Inflammatory macrophage (primary cell): ENCODE data around the gene MAX.

Experiments
- DNase-seq, 2 donors: peaks; one replicate each; pipeline ENCODE4 v3.0.0-alpha.2; 2020 to 2022
- total RNA-seq, 18 experiments: gene quantifications; one replicate each; lab custom pipeline; 2026; ENCODE audit warnings: mixed read lengths in 6 of 18, inconsistent platforms in 2 of 18; lab: John Stamatoyannopoulos, UW

MAX gene, protein sequence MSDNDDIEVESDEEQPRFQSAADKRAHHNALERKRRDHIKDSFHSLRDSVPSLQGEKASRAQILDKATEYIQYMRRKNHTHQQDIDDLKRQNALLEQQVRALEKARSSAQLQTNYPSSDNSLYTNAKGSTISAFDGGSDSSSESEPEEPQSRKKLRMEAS
- 37.1 to 71.0 (median 56.1) reads per million in 18 experiments for total RNA-seq

DNA sequence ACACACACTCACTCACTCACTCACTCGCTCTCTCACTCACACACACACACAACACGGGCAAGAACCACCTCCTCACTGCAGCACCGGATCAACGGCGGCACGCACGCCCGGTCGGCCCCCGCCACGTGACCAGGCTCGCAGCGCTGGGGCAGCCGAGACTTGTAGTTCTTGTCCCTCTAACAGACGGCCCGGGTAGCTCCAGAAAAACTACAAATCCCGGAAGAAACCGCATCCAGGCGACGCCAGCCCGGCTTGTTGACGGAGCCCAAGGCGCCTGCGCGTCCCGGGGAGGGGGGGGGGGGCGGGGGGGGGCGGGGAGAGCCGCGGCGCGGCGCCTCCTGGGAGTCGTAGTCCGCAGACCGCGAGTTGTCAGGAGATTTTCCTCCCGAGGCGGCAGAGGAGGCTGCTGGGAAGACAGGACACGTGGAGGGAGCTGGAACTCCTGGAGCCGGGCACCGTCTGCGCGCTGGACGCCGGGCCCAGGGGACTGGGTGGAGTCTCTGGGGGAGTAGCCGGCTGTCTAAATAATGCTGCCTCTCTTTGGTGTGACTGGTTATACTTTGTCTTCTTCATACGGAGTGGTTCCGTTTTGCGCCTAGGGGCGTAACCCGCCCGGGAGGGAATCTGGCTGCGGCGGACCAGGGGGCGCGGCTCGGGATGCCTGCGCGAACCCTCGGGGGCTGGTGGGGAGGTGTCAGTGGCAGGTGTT, at the start of gene MAX:
Gene MAX, minus strand, starts transcription at position 77 of the 709 bp plus-strand sequence. CDS start 178 bp downstream, outside the sequence.
- peak; percentile 99 for DNase-seq

- no peak for DNase-seq
These were observed 49.3 kb upstream of the MAX start for GRCh38 chr14:65151609-65151956.

GRCh38 chr14:65150898-65151608, 48.7 kb upstream of the MAX start:
- DNase-seq = no peak

DNA sequence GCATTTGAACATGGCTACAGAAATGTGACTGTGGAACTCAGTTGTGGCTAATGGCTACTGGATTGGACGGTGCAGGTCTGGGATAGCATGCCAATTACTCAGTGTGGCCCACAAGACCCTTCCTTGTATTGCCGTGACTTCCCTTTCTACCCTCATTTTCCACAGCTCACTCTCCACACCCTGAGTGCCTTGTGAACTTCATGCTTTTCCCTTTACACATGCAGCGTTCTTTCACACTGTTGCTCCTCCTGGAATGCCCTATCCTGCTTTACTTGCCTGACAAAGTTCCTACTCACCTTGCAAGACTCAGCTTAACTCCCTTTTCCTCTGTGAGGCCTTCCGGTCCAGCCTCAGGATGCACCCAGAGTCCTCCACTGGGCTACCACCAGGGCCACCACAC, 46.8 kb upstream of the MAX start:
- no peak for DNase-seq

GRCh38 chr14:65144170-65144569, 41.9 kb upstream of the MAX start:
- DNase-seq = no peak

GRCh38 chr14:65142914-65143625, 40.8 kb upstream of the MAX start:
- DNase-seq = no peak

DNA sequence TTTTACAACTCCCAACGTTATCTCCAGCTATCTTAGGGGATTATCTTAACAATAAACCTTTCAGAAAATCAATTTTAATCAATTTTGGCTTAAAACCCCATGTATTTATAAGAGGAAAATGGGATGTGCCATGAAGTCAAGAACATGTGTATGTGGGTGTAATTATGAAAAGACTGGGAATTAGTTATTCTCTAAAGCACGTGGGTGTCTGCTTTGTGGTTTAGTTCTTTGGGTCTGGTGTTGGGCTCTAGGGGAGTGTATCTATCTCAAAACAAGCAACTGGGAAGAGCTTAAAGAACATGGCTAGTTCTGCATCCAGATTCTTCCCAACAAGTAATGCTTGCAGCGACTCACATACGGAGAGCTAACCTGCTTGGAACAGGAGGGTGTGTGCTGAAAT, 40.1 kb upstream of the MAX start:
- no peak for DNase-seq

GRCh38 chr14:65141523-65141922, 39.2 kb upstream of the MAX start:
- no peak for DNase-seq

GRCh38 chr14:65137648-65138307, 35.5 kb upstream of the MAX start:
- DNase-seq = no peak

- DNase-seq = no peak
These were observed 32.6 kb upstream of the MAX start for GRCh38 chr14:65134651-65135579.

GRCh38 chr14:65132855-65133254, 30.5 kb upstream of the MAX start:
- no peak for DNase-seq

DNA sequence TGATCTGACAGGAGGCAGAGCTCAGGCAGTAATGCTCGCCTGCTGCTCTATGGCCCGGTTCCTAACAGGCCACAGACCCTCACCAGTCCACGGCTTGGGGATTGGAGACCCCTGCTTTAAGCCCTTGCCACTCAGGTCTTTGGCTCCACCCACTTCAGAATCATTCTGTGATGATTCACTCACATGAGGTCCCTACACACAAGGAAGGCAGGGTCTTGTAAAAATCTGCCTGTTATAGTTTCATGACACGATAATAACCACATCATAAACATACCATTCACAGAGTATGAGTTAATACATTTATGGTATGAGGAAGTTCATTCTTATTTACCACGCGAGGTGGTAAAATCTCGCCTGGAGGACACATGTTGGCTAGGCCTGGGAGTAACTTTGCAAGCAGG, 29.0 kb upstream of the MAX start:
- no peak for DNase-seq

DNA sequence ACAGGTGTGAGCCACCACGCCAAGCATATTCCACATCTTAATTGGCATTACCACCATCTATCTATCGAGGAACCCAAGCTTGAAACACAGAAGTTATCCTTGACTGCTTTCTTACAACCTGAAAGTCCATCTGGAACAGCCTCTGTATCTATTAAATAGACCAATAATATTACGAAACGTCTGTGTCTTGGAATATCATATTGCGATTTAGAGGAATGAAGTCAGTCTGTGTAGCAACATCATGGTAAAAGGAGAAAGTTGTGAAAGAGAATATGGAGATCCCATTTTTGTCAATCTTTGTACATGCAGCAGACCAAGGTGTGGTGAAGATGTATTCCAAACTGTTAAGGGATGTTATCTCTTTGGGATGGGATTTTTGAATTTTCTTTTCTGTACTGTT, 25.8 kb upstream of the MAX start:
- DNase-seq = no peak

- no peak for DNase-seq
These were observed 15.7 kb upstream of the MAX start for GRCh38 chr14:65117769-65118745.

GRCh38 chr14:65115615-65116014, 13.3 kb upstream of the MAX start:
- peak in 1 of 2 donors; percentile 11 for DNase-seq

DNA sequence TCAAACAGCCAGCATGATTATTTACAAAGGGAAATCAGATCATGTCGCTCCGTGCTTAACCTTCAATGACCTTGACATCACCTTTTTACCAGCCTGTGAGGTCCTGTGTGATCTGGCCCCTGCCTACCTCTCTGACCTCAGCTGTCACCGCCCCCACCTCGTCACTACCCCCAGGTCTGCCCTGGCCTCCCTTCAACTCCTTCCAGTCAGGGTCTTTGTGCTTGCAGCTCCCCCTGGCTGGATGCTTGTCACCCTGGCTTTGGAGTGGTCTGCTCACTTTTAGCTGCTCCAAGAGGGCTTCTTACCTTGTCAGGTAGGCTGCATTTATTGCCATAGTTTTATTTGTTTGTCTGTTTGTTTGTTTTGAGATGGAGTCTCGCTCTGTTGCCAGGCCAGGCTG, 8.2 kb upstream of the MAX start:
- DNase-seq = no peak

GRCh38 chr14:65109357-65109756, 7.0 kb upstream of the MAX start:
- DNase-seq = no peak

DNA sequence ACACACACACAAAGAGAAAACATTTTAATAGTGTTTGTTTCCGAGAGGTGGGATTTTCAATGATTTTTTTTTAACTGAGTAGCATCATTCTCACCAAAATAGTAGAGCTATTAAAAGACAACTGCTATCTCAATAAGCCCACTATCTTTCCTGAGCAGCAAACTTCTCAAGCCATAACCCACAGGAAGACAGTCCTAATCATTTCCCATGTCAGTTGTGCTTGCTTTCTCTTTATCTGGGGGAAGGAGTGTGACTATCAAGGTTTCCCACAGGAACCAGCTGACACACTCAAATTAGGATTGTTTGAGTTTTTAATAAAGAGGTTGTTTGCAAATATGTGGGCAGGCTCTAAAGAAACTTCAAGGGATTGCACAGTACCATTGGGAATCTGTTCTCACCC, 4.9 kb upstream of the MAX start:
- DNase-seq = no peak

- no peak for DNase-seq
These were observed 4.4 kb upstream of the MAX start for GRCh38 chr14:65106736-65107135.

DNA sequence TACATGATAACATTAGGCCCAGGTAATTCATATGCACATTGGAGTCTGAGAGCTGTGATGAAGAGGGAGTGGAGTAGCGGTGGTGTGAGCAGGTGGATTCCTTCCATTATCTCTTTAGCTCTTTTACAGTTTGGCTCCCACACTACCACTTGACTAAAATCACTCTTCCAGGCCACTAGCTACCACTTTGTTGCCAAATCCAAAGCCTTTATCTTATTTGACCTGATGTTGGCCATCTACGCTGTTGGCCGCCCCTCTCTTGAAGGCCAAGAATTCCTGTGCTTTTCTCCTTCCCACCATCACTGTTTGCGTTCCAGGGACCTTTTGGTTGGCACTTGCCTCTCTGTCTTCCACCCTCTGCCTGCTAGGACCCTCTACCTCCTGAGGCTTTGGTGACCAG, 4.0 kb upstream of the MAX start:
- no peak for DNase-seq
